NCI-H345 treated with DMSO at 0.1 percent for 48 hours (cell line): ENCODE data around the gene VCAN.

ENCODE experiments used
- DNase-seq: peaks from one replicate; lab custom pipeline; 2025; ENCODE audit not compliant: unreplicated experiment; lab: John Stamatoyannopoulos, UW

The VCAN gene

DNA sequence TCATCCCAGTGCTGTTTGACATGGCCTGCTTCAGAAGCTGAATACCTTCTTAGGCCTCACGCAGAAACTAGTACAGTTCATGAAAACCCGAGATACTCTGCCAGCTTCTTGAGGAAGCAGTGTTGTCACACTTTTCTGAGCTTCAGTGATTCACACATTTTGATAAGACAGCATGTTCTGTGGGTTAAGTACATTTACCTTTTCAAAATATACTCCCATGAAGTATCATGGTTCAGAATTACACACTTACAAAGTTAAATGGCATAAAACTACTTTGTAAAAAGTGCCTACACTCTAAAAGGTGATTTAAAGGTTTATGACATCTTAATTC, 56.9 kb downstream of the VCAN start:
- DNase-seq = no peak

- DNase-seq = no peak
These were observed 58.6 kb downstream of the VCAN start for GRCh38 chr5:83530193-83530592.

DNA sequence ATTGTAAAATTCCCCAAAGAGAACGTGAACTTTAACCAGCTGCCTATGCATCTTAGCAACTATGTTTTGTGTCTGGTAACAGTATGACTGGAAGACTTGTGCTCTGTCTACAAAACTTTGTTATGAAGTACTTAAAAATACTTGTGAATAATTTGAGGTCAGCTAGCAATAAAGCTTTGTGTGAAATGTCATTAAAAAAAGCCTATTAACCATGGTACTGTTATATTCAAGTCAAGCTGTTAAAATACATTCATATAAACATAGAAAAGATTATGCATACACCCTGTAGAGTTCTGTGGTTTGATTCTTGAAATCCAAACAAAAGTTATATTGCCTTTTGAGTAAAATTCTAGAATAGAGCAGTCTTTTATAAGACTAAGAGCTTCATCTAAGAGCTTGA, 60.1 kb downstream of the VCAN start:
- no peak for DNase-seq

DNA sequence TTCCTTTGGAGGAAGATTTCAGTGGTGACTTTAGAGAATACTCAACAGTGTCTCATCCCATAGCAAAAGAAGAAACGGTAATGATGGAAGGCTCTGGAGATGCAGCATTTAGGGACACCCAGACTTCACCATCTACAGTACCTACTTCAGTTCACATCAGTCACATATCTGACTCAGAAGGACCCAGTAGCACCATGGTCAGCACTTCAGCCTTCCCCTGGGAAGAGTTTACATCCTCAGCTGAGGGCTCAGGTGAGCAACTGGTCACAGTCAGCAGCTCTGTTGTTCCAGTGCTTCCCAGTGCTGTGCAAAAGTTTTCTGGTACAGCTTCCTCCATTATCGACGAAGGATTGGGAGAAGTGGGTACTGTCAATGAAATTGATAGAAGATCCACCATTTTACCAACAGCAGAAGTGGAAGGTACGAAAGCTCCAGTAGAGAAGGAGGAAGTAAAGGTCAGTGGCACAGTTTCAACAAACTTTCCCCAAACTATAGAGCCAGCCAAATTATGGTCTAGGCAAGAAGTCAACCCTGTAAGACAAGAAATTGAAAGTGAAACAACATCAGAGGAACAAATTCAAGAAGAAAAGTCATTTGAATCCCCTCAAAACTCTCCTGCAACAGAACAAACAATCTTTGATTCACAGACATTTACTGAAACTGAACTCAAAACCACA, 67.4 kb downstream of the VCAN start:
- DNase-seq = no peak

DNA sequence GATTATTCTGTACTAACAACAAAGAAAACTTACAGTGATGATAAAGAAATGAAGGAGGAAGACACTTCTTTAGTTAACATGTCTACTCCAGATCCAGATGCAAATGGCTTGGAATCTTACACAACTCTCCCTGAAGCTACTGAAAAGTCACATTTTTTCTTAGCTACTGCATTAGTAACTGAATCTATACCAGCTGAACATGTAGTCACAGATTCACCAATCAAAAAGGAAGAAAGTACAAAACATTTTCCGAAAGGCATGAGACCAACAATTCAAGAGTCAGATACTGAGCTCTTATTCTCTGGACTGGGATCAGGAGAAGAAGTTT, 67.9 kb downstream of the VCAN start:
- no peak for DNase-seq

DNA sequence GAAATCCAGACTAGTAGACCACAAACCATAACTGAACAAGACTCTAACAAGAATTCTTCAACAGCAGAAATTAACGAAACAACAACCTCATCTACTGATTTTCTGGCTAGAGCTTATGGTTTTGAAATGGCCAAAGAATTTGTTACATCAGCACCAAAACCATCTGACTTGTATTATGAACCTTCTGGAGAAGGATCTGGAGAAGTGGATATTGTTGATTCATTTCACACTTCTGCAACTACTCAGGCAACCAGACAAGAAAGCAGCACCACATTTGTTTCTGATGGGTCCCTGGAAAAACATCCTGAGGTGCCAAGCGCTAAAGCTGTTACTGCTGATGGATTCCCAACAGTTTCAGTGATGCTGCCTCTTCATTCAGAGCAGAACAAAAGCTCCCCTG, 68.6 kb downstream of the VCAN start:
- no peak for DNase-seq

- no peak for DNase-seq
These were observed 69.2 kb downstream of the VCAN start for GRCh38 chr5:83540783-83541182.

DNA sequence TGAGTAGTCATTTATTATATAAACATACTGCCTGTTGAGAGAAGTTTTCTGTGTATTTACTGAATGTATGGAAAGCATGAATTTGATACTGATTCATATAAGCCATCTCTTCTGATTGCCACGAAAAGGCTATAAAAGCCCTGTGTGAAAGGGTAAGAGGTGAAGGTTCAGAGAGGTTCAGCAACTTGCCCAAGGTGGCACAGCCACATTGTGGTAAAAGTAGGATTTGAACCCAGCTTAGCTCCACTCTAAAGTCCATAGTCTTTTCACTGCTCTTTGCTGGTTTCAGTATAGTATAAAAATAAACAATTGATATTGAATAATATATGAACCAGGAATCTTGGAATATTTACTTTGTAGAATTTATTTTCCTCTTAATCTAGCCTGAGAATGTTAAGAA, 71.3 kb downstream of the VCAN start:
- no peak for DNase-seq

DNA sequence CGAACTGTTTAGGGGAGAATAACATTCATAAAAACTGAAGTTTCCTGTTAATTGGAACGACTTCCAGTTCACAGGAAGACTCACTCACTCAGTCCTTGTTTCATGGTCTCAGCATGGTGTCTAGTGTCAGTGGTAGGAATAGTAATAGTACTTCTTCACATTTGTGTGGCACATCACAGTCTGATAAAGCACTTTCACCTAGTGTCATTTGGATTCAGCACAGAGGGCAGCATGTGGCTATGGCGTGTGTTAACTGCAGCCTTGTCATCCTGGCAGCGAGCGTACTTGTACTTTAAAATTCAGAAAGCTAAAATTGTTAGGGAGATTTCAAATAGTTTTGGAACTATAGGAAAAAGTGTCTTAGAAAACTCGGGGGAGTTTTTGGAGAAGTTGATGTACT, 72.4 kb downstream of the VCAN start:
- DNase-seq = no peak

GRCh38 chr5:83547161-83547560, 75.6 kb downstream of the VCAN start:
- DNase-seq = no peak

DNA sequence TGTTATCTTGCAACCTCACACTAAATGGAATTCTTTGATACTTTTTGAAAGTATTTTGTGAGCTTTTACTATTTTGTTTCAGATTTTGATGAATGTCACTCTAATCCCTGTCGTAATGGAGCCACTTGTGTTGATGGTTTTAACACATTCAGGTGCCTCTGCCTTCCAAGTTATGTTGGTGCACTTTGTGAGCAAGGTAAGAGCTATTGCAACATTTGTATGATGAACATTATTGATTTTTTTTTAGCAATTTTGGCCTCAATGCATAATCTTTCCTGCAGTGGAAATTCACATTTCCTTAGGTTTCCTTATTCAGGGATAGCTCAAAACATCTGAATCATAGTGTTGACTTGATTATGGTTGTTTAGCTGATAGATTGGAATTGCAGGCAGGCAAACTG, 76.3 kb downstream of the VCAN start:
- DNase-seq = no peak

DNA sequence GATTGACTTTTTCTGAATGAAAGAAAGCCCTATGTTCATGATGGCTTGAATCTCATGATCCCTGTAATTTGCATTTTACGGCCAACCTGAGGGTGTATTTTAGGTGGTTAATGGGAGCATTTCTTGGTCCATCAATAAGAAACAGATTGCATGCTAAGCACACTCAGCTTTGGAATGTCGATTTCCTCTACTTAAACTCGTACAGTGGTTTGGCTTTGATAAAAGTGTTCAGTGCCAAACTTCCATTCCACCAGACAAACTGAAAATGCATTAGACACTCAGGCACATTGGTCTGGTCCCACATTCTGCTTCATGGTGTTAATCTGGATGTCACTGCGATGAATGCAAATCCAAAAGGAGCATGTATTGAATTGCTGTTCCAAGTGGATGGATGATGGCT, 77.0 kb downstream of the VCAN start:
- no peak for DNase-seq

DNA sequence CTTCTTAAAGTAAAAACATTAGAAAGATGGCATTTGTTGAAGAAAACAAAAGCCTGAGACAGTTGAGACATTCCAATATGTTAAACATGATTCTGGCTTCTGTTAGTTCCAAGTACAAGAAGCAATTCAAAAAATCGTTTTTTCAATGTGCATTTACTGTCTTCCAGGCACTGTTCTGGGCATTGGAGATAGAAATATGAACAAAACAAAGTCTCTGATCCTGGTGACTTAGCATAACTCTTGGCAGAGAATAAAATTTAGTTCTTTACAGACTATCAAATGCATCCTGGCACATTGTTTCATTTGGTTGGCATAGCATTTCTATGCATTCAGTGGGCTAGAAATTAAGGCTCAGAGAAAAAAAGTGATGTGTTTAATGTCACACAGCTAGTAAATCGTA, 77.5 kb downstream of the VCAN start:
- DNase-seq = no peak

- DNase-seq = no peak
These were observed 78.1 kb downstream of the VCAN start for GRCh38 chr5:83549674-83550073.

DNA sequence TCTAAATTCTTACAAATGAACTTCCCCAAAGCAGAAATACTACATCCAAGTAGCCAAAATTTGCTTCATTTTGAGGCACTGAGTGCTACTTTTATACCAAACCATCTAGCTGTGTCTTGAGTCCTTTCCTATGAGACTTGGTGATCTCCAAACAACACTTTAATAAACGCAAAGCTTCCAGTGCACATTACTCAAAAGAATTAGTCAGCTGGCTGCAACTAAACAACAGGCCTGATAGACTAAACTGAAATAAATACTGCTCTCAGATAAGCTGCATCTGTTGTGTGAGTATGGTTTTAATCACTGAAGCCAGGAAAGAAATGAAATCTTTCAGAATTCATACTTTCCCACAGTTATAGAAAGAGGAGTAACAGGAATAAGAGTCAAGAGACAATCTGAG, 80.3 kb downstream of the VCAN start:
- DNase-seq = no peak

- DNase-seq = no peak
These were observed 80.7 kb downstream of the VCAN start for GRCh38 chr5:83552275-83552674.

DNA sequence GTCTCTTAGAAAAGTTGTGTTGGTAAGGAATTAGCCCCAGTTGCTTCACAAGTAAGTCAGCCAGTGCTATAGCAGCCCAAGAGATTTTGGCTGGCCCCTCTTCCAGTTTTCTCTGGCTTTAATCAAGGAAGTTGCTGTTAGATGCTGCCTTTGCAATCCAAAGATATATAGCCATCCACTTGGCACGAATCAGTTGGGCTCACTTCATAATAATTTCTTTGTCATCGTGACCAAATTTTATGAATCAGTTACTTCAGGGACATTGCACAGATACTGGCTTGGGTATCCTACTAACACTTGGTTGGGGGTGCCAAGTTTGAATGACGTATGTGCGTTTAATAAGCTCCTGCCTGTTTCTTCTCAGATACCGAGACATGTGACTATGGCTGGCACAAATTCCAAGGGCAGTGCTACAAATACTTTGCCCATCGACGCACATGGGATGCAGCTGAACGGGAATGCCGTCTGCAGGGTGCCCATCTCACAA, 81.5 kb downstream of the VCAN start:
- DNase-seq = no peak

DNA sequence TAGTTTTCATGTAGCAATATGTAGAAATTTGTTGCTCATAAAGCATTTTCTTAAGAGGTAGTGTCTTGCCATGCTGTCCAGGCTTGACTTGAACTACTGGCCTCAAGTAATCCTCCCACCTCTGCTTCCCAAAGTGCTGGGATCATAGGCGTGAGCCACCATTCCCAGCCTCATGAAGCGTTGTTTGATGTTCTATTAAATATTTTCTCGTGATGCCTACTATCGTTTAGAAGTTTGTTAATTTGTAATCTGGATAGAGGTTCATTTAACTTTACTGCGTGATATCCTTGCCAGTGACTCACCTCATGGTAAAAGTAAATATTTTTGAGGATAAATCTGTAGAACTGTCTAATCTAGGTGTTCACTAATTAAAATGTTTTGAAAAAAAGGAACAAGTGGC, 82.6 kb downstream of the VCAN start:
- no peak for DNase-seq

DNA sequence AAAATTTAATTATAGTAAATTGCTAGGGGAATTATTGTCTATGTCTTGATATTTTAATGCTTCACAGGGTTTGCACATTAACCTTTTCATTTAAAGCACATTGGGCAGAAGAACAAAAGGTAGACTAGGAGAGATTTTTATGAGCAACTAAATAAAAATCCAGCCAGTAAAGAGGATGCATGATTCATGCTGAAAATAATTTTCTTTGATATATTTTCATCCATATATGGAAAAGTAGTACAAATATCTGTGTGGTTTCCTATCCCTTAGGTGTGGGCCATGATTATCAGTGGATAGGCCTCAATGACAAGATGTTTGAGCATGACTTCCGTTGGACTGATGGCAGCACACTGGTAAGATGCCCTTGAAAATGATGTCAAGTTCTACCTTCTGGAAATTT, 83.1 kb downstream of the VCAN start:
- no peak for DNase-seq

DNA sequence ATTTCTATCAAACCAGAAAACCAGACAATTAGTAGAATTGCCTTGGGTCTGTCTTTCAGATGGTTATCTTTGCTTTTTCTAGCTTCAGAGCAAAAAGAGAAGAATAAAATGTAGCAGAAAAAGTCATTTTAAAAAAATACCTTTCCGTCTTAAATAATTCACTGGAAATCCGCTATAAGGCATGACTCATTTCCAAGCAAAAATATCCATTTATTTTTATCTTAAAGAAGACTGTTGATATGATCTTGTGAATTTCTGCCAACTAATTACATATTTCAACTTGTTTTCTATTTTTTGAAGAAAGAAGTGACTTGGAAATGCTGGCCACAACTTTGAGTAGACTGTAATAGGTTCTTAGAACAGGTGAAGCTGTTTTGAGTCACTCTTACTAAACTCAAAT, 83.7 kb downstream of the VCAN start:
- DNase-seq = no peak

- no peak for DNase-seq
These were observed 84.6 kb downstream of the VCAN start for GRCh38 chr5:83556190-83556589.

DNA sequence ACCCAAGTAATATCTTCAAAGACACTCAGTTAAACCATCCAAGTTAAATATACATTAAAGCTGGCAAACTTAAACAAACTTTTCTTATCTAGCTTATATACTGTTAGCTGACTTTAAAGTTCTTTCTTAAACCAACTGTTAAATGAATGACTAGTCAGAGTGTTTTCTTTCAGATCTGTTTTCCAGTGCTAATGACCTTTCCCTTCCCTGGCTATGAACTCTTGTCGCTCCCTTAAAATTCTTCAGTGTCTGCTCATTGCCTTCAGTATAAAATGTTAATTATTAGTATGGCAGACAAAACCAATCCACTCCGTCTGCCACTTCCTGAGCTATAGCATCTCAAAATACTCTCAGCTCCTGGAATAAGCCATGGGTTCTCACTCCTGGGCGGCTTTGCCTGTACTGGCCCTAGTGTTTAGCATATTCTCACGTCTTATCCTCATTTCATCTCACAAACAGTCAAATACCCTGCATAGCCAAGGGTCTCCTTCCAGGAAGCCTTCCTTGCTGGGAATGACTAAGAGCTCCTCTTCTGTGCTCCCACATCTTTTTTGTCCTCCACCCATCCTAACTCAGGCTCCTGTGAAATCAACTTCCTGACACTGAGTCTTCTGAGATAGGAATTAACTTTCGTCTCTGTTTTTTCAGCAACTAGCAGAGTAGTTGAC, 87.7 kb downstream of the VCAN start:
- DNase-seq = no peak

GRCh38 chr5:83562071-83562606, 90.6 kb downstream of the VCAN start:
- DNase-seq = no peak
